Measurements from ENCODE around the gene NRXN3. TPM values are rescaled to one million over a fixed set of nuclear protein-coding genes. Genes with fewer than 3 reads are reported as not detected.
"Not testable (repeated sequence)": the region's sequence is repeated elsewhere in the genome, so short reads cannot be mapped to it uniquely, and the experiment has no call there.

The NRXN3 gene
- total RNA-seq, 1 donor from 2014 or later: not detected

GRCh38 chr14:78986989-78987388 is 816.8 kb downstream of the NRXN3 start:
- intact Hi-C loops (cut with micrococcal nuclease): no loop called here

GRCh38 chr14:78989221-78989620 is 819.0 kb downstream of the NRXN3 start:
- intact Hi-C loops (cut with micrococcal nuclease): no loop called here

GRCh38 chr14:78992867-78993266 is 822.7 kb downstream of the NRXN3 start:
- intact Hi-C loops (cut with micrococcal nuclease): no loop called here

GRCh38 chr14:78997811-78998210 is 827.6 kb downstream of the NRXN3 start:
- intact Hi-C loops (cut with micrococcal nuclease): no loop called here

- intact Hi-C loops (cut with micrococcal nuclease): loop anchor here (5.0 kb wide), 1 partner anchor 148 kb away; no protein-coding TSS in a partner anchor
These were observed 839.1 kb downstream of the NRXN3 start for GRCh38 chr14:79009286-79009685.

GRCh38 chr14:79011091-79011919 is 841.1 kb downstream of the NRXN3 start:
- intact Hi-C loops (cut with micrococcal nuclease): loop anchor here (5.0 kb wide), 1 partner anchor 1841 kb away; no protein-coding TSS in a partner anchor

GRCh38 chr14:79011920-79012204 is 841.7 kb downstream of the NRXN3 start:
- intact Hi-C loops (cut with micrococcal nuclease): loop anchor here (5.0 kb wide), 1 partner anchor 1840 kb away; no protein-coding TSS in a partner anchor

GRCh38 chr14:79016828-79017505 is 846.8 kb downstream of the NRXN3 start:
- intact Hi-C loops (cut with micrococcal nuclease): no loop called here

- intact Hi-C loops (cut with micrococcal nuclease): no loop called here
These were observed 847.4 kb downstream of the NRXN3 start for GRCh38 chr14:79017561-79017960.

- intact Hi-C loops (cut with micrococcal nuclease): no loop called here
These were observed 848.7 kb downstream of the NRXN3 start for GRCh38 chr14:79018836-79019235.

- intact Hi-C loops (cut with micrococcal nuclease): not testable (repeated sequence)
These were observed 849.7 kb downstream of the NRXN3 start for GRCh38 chr14:79019898-79020297.

- intact Hi-C loops (cut with micrococcal nuclease): no loop called here
These were observed 851.6 kb downstream of the NRXN3 start for GRCh38 chr14:79021766-79022165.

- intact Hi-C loops (cut with micrococcal nuclease): no loop called here
These were observed 857.0 kb downstream of the NRXN3 start for GRCh38 chr14:79027138-79027537.

GRCh38 chr14:79028281-79028680 is 858.1 kb downstream of the NRXN3 start:
- intact Hi-C loops (cut with micrococcal nuclease): no loop called here

GRCh38 chr14:79036441-79036840 is 866.3 kb downstream of the NRXN3 start:
- intact Hi-C loops (cut with micrococcal nuclease): no loop called here

- intact Hi-C loops (cut with micrococcal nuclease): no loop called here
These were observed 866.9 kb downstream of the NRXN3 start for GRCh38 chr14:79037106-79037505.

- intact Hi-C loops (cut with micrococcal nuclease): no loop called here
These were observed 867.4 kb downstream of the NRXN3 start for GRCh38 chr14:79037593-79037992.

GRCh38 chr14:79040790-79041189 is 870.6 kb downstream of the NRXN3 start:
- intact Hi-C loops (cut with micrococcal nuclease): no loop called here

- intact Hi-C loops (cut with micrococcal nuclease): no loop called here
These were observed 873.2 kb downstream of the NRXN3 start for GRCh38 chr14:79043194-79043889.

GRCh38 chr14:79044894-79045624 is 874.9 kb downstream of the NRXN3 start:
- intact Hi-C loops (cut with micrococcal nuclease): no loop called here

Measured in T-helper 2 cell treated with Interferon-gamma antibody and Interleukin-4, amounts not matched to agents 100 ng/mL and 5 ng/mL, for 36 hours (primary cell).